SK-N-SH (cell line): Measurements from ENCODE around the gene MRM2. TPM values are rescaled to one million over a fixed set of nuclear protein-coding genes. Genes with fewer than 3 reads are reported as not detected.

Experiments
- CTCF ChIA-PET: fragments of 300-600, 350-600 bp; formaldehyde crosslinking; extraction: SDS; loops from one replicate; lab custom pipeline; 2021; lab: Yijun Ruan, JAX
- POLR2A ChIA-PET: fragments of 350-600 bp; sonication (Branson Sonifier 250); formaldehyde crosslinking; extraction: SDS; loops from one replicate; lab custom pipeline; 2020; ENCODE audit warnings: antibody characterized with exemption, inconsistent platforms; lab: Yijun Ruan, JAX
- DNase-seq: peaks from one replicate; pipeline ENCODE4 v3.0.0; 2012
- H2AFZ ChIP-seq: fragments of 200-600 bp; sonication (generic); 2 replicates; pipeline ENCODE4 v1.8.1; 2016; ENCODE audit warnings: antibody characterized with exemption, mild to moderate bottlenecking, low read depth
- H3F3A ChIP-seq: fragments of 200-600 bp; sonication (generic); replicated peaks from 2 replicates; pipeline ENCODE3; 2016; ENCODE audit warnings: antibody characterized with exemption, mild to moderate bottlenecking; ENCODE audit not compliant: insufficient read depth
- H3K27ac ChIP-seq, 2 experiments: fragments of 200-500 bp in 1 of 2; fragments of 200-600 bp in 1 of 2; sonication (Bioruptor generic) in 1 of 2; sonication (generic), shearing (Covaris generic) in 1 of 2; 2 replicates each; pipeline versions ENCODE4 v1.5.1 to v1.6.1; 2014 to 2016; ENCODE audit warnings: low read depth in 2 of 2, inconsistent platforms in 1 of 2, low read length in 1 of 2, mild to moderate bottlenecking in 1 of 2, mixed read lengths in 1 of 2
- H3K27me3 ChIP-seq: fragments of 200-600 bp; sonication (generic), shearing (Covaris generic); 2 replicates; pipeline ENCODE4 v1.6.1; 2016; ENCODE audit warnings: mixed run types; ENCODE audit not compliant: insufficient read depth
- H3K36me3 ChIP-seq, 2 experiments: fragments of 200-500 bp in 1 of 2; fragments of 200-600 bp in 1 of 2; sonication (Bioruptor generic) in 1 of 2; sonication (generic) in 1 of 2; replicated peaks in 1 of 2; 2 replicates each; pipeline versions ENCODE3 to v1.5.1; 2014 to 2016; ENCODE audit warnings: low read length in 1 of 2, mild to moderate bottlenecking in 1 of 2; ENCODE audit not compliant: insufficient read depth in 2 of 2, control insufficient read depth in 1 of 2
- H3K4me1 ChIP-seq, 2 experiments: fragments of 200-500 bp in 1 of 2; fragments of 200-600 bp in 1 of 2; sonication (Bioruptor generic) in 1 of 2; sonication (generic), shearing (Covaris generic) in 1 of 2; 2 replicates each; pipeline versions ENCODE4 v1.5.1 to v1.6.1; 2014 to 2016; ENCODE audit warnings: low read depth in 1 of 2, low read length in 1 of 2, mixed run types in 1 of 2; ENCODE audit not compliant: insufficient read depth in 2 of 2, control insufficient read depth in 1 of 2
- H3K4me2 ChIP-seq: fragments of 200-600 bp; sonication (generic), shearing (Covaris generic); 2 replicates; pipeline ENCODE4 v1.6.1; 2017; ENCODE audit warnings: mixed run types
- H3K4me3 ChIP-seq, 2 experiments: fragments of 200-500 bp in 1 of 2; fragments of 200-600 bp in 1 of 2; sonication (Bioruptor generic) in 1 of 2; sonication (generic), shearing (Covaris generic) in 1 of 2; 2 replicates each; pipeline versions ENCODE4 v1.5.1 to v1.8.1; 2014 to 2016; ENCODE audit warnings: low read depth in 2 of 2, inconsistent platforms in 1 of 2, low read length in 1 of 2, mild to moderate bottlenecking in 1 of 2, mixed read lengths in 1 of 2, moderate library complexity in 1 of 2
- H3K79me2 ChIP-seq: fragments of 200-600 bp; sonication (generic); 2 replicates; pipeline ENCODE4 v1.8.1; 2017; ENCODE audit warnings: mild to moderate bottlenecking; ENCODE audit not compliant: insufficient read depth
- H3K9ac ChIP-seq: fragments of 200-600 bp; sonication (generic); 2 replicates; pipeline ENCODE4 v1.6.1; 2017; ENCODE audit warnings: mixed run types
- H3K9me2 ChIP-seq: fragments of 200-600 bp; sonication (generic); 2 replicates; pipeline ENCODE4 v1.6.1; 2017; ENCODE audit warnings: mixed run types
- H3K9me3 ChIP-seq: fragments of 200-600 bp; sonication (generic); 2 replicates; pipeline ENCODE4 v1.6.1; 2017; ENCODE audit warnings: mixed run types, mild to moderate bottlenecking, moderate library complexity
- H4K20me1 ChIP-seq: fragments of 200-600 bp; sonication (generic); 2 replicates; pipeline ENCODE4 v1.6.1; 2017; ENCODE audit warnings: mild to moderate bottlenecking, mixed run types; ENCODE audit not compliant: insufficient read depth
- CHD2 ChIP-seq: fragments of 150-350 bp; IDR thresholded peaks from 2 replicates; pipeline ENCODE4 v1.6.1; 2018; ENCODE audit warnings: low read length; ENCODE audit not compliant: partially characterized antibody
- EZH2phosphoT487 ChIP-seq: fragments of 200-600 bp; sonication (generic); IDR thresholded peaks from 2 replicates; pipeline ENCODE4 v1.6.1; 2017; ENCODE audit warnings: low read depth, mixed run types, mild to moderate bottlenecking, antibody characterized with exemption, moderate library complexity, borderline replicate concordance
- FOSL2 ChIP-seq: IDR thresholded peaks from 2 replicates; pipeline ENCODE4 v1.4.0; 2012; ENCODE audit warnings: low read depth, mild to moderate bottlenecking, moderate library complexity, borderline replicate concordance
- GABPA ChIP-seq: IDR thresholded peaks from 2 replicates; pipeline ENCODE4 v1.4.0; 2012; ENCODE audit warnings: low read depth, mild to moderate bottlenecking
- GATA2 ChIP-seq: sonication (generic); formaldehyde crosslinking; IDR thresholded peaks from 2 replicates; pipeline ENCODE4 v1.5.0; 2020; ENCODE audit warnings: mild to moderate bottlenecking, missing genetic modification reagents
- JUND ChIP-seq: IDR thresholded peaks from 2 replicates; pipeline ENCODE4 v1.4.0; 2012
- NFIC ChIP-seq: IDR thresholded peaks from 2 replicates; pipeline ENCODE4 v1.4.0; 2012; ENCODE audit warnings: borderline replicate concordance
- NRF1 ChIP-seq: IDR thresholded peaks from 2 replicates; pipeline ENCODE4 v1.6.1; 2012; ENCODE audit warnings: low read depth, mild to moderate bottlenecking, low read length
- RXRA ChIP-seq: IDR thresholded peaks from 2 replicates; pipeline ENCODE4 v1.4.0; 2012; ENCODE audit warnings: low read depth, mild to moderate bottlenecking, borderline replicate concordance
- SMC3 ChIP-seq: IDR thresholded peaks from 2 replicates; pipeline ENCODE4 v1.6.1; 2012; ENCODE audit warnings: low read depth, low read length, improper control_type of control experiment
- TEAD4 ChIP-seq: IDR thresholded peaks from 2 replicates; pipeline ENCODE4 v1.4.0; 2012; ENCODE audit warnings: mild to moderate bottlenecking, borderline replicate concordance; ENCODE audit not compliant: insufficient read depth
- WGBS: methylation state at CpG from one replicate; pipeline ENCODE4 v1.1.6; 2017; ENCODE audit warnings: low lambda C conversion rate; 5-methylcytosine and 5-hydroxymethylcytosine counted together
- polyA plus RNA-seq, 3 experiments: library from polyadenylated mRNA; depleted of rRNA; stranded (reverse); fragments of >200 nt; gene quantifications; 2 replicates each; pipeline ENCODE4 v1.2.3, GENCODE V29; 2012
- TF ChIP-seq, protein P1 (sequence below): fragments of 150-350 bp; IDR thresholded peaks from 2 replicates; pipeline ENCODE4 v1.6.1; 2017; ENCODE audit warnings: antibody characterized with exemption, low read length, low read depth, borderline replicate concordance
- TF ChIP-seq, protein P2 (sequence below): fragments of 200-600 bp; sonication (generic); IDR thresholded peaks from 2 replicates; pipeline ENCODE4 v1.6.1; 2017; ENCODE audit warnings: antibody characterized with exemption, mild to moderate bottlenecking, moderate library complexity
- TF ChIP-seq, protein P3 (sequence below): IDR thresholded peaks from 2 replicates; pipeline ENCODE4 v1.6.1; 2012; ENCODE audit warnings: mild to moderate bottlenecking, low read depth, low read length, moderate library complexity
- TF ChIP-seq, protein P4 (sequence below): IDR thresholded peaks from 2 replicates; pipeline ENCODE4 v1.4.0; 2012; ENCODE audit warnings: low read depth, borderline replicate concordance
- TF ChIP-seq, protein P5 (sequence below): fragments of 150-350 bp; IDR thresholded peaks from 2 replicates; pipeline ENCODE4 v1.6.1; 2016; ENCODE audit warnings: mild to moderate bottlenecking, low read depth, low read length

The MRM2 gene
- polyA plus RNA-seq, 1 of the 3 experiments (the other 2 are of a cell fraction): 30.7 TPM

DNA sequence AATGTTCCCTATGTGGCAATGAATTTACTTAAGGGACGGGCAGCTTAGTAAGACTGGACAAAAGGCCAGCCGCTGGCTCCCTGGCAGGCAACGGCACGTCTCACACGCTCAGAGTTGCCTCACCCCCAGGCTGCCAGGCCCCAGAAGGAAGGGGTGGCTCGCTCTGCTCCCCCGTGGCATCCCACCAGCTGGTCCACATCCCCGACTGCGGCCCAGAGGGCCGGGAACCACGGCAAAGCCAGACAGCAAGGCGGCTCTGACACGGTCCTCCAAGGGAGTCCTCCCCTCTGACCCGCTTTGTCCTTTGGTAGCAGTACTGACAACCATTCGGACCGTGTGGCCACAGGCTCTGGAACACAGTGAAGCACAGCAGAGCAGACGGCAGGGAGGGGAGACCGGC lies 34.1 kb upstream of the MRM2 start:
- CTCF ChIA-PET: interaction anchor here (2.9 kb wide), 1 partner anchor 72 kb away, joined by 9 read pairs; no protein-coding TSS in a partner anchor
- H3K79me2 ChIP-seq: no peaks in the 10 kb centered on the region; the same call in 1 of the 2 replicates
- H3K9me3 ChIP-seq: no peaks in the 10 kb centered on the region
- H3K4me3 ChIP-seq: no peak overlapping the region
- H3K36me3 ChIP-seq: peaks cover 0 to 6% of the 10 kb centered on the region in 2 experiments
- TF ChIP-seq SMC3: no peak
- no peak for TF ChIP-seq EZH2phosphoT487
- TF ChIP-seq RXRA: no peak
- no peak for TF ChIP-seq GABPA
- TF ChIP-seq, protein P1, sequence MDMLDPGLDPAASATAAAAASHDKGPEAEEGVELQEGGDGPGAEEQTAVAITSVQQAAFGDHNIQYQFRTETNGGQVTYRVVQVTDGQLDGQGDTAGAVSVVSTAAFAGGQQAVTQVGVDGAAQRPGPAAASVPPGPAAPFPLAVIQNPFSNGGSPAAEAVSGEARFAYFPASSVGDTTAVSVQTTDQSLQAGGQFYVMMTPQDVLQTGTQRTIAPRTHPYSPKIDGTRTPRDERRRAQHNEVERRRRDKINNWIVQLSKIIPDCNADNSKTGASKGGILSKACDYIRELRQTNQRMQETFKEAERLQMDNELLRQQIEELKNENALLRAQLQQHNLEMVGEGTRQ: no peak
- no peak for TF ChIP-seq NRF1
- no peak for TF ChIP-seq GATA2 (CRISPR knock-in tag)
- TF ChIP-seq CHD2: no peak
- TF ChIP-seq, protein P2, sequence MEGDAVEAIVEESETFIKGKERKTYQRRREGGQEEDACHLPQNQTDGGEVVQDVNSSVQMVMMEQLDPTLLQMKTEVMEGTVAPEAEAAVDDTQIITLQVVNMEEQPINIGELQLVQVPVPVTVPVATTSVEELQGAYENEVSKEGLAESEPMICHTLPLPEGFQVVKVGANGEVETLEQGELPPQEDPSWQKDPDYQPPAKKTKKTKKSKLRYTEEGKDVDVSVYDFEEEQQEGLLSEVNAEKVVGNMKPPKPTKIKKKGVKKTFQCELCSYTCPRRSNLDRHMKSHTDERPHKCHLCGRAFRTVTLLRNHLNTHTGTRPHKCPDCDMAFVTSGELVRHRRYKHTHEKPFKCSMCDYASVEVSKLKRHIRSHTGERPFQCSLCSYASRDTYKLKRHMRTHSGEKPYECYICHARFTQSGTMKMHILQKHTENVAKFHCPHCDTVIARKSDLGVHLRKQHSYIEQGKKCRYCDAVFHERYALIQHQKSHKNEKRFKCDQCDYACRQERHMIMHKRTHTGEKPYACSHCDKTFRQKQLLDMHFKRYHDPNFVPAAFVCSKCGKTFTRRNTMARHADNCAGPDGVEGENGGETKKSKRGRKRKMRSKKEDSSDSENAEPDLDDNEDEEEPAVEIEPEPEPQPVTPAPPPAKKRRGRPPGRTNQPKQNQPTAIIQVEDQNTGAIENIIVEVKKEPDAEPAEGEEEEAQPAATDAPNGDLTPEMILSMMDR: no peak
- TF ChIP-seq NFIC: no peak
- TF ChIP-seq JUND: no peak
- TF ChIP-seq TEAD4: no peak
- TF ChIP-seq FOSL2: no peak
- TF ChIP-seq, protein P3, sequence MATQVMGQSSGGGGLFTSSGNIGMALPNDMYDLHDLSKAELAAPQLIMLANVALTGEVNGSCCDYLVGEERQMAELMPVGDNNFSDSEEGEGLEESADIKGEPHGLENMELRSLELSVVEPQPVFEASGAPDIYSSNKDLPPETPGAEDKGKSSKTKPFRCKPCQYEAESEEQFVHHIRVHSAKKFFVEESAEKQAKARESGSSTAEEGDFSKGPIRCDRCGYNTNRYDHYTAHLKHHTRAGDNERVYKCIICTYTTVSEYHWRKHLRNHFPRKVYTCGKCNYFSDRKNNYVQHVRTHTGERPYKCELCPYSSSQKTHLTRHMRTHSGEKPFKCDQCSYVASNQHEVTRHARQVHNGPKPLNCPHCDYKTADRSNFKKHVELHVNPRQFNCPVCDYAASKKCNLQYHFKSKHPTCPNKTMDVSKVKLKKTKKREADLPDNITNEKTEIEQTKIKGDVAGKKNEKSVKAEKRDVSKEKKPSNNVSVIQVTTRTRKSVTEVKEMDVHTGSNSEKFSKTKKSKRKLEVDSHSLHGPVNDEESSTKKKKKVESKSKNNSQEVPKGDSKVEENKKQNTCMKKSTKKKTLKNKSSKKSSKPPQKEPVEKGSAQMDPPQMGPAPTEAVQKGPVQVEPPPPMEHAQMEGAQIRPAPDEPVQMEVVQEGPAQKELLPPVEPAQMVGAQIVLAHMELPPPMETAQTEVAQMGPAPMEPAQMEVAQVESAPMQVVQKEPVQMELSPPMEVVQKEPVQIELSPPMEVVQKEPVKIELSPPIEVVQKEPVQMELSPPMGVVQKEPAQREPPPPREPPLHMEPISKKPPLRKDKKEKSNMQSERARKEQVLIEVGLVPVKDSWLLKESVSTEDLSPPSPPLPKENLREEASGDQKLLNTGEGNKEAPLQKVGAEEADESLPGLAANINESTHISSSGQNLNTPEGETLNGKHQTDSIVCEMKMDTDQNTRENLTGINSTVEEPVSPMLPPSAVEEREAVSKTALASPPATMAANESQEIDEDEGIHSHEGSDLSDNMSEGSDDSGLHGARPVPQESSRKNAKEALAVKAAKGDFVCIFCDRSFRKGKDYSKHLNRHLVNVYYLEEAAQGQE: no peak
- TF ChIP-seq, protein P4, sequence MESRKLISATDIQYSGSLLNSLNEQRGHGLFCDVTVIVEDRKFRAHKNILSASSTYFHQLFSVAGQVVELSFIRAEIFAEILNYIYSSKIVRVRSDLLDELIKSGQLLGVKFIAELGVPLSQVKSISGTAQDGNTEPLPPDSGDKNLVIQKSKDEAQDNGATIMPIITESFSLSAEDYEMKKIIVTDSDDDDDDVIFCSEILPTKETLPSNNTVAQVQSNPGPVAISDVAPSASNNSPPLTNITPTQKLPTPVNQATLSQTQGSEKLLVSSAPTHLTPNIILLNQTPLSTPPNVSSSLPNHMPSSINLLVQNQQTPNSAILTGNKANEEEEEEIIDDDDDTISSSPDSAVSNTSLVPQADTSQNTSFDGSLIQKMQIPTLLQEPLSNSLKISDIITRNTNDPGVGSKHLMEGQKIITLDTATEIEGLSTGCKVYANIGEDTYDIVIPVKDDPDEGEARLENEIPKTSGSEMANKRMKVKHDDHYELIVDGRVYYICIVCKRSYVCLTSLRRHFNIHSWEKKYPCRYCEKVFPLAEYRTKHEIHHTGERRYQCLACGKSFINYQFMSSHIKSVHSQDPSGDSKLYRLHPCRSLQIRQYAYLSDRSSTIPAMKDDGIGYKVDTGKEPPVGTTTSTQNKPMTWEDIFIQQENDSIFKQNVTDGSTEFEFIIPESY: no peak
- TF ChIP-seq, protein P5, sequence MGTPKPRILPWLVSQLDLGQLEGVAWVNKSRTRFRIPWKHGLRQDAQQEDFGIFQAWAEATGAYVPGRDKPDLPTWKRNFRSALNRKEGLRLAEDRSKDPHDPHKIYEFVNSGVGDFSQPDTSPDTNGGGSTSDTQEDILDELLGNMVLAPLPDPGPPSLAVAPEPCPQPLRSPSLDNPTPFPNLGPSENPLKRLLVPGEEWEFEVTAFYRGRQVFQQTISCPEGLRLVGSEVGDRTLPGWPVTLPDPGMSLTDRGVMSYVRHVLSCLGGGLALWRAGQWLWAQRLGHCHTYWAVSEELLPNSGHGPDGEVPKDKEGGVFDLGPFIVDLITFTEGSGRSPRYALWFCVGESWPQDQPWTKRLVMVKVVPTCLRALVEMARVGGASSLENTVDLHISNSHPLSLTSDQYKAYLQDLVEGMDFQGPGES: no peak
- no peak overlapping the region for H3K9ac ChIP-seq
- H3F3A ChIP-seq: no peaks in the 10 kb centered on the region
- POLR2A ChIA-PET: no interaction called here
- no peak overlapping the region for H3K4me2 ChIP-seq
- no peak overlapping the region for H3K27ac ChIP-seq
- no peaks in the 10 kb centered on the region for H3K27me3 ChIP-seq
- 95% methylated on average over 17 of the region's 18 CpGs for WGBS
- H3K9me2 ChIP-seq: no peaks in the 10 kb centered on the region
- DNase-seq: peak; percentile 27
- no peaks in the 10 kb centered on the region for H4K20me1 ChIP-seq
- H2AFZ ChIP-seq: no peak overlapping the region
- H3K4me1 ChIP-seq: peaks cover 0 to under 1% of the 10 kb centered on the region in 2 experiments; a peak in 1 of 4 replicates
